ENCODE measurements around the gene NCK2.

Gene NCK2

GRCh38 chr2:105849431-105850179 is 104.9 kb downstream of the NCK2 start:
- no peak for DNase-seq (ENCODE audit: low spot score)

- DNase-seq (ENCODE audit: low spot score): no peak
Observed at GRCh38 chr2:105852066-105852465, 107.4 kb downstream of the NCK2 start.

- no peak for DNase-seq (ENCODE audit: low spot score)
Observed at GRCh38 chr2:105853354-105854088, 108.8 kb downstream of the NCK2 start.

- no peak for DNase-seq (ENCODE audit: low spot score)
Observed at GRCh38 chr2:105854972-105855371, 110.3 kb downstream of the NCK2 start.

GRCh38 chr2:105856581-105856980 is 111.9 kb downstream of the NCK2 start:
- no peak for DNase-seq (ENCODE audit: low spot score)

GRCh38 chr2:105857076-105857740 is 112.5 kb downstream of the NCK2 start:
- no peak for DNase-seq (ENCODE audit: low spot score)

- DNase-seq (ENCODE audit: low spot score): no peak
Observed at GRCh38 chr2:105858868-105859693, 114.4 kb downstream of the NCK2 start.

- no peak for DNase-seq (ENCODE audit: low spot score)
Observed at GRCh38 chr2:105859694-105859951, 114.9 kb downstream of the NCK2 start.

GRCh38 chr2:105860567-105860966 is 115.9 kb downstream of the NCK2 start:
- no peak for DNase-seq (ENCODE audit: low spot score)

GRCh38 chr2:105861200-105861599 is 116.5 kb downstream of the NCK2 start:
- no peak for DNase-seq (ENCODE audit: low spot score)

GRCh38 chr2:105862843-105863242 is 118.1 kb downstream of the NCK2 start:
- no peak for DNase-seq (ENCODE audit: low spot score)

GRCh38 chr2:105864262-105864661 is 119.5 kb downstream of the NCK2 start:
- no peak for DNase-seq (ENCODE audit: low spot score)

GRCh38 chr2:105865222-105865913 is 120.7 kb downstream of the NCK2 start:
- DNase-seq (ENCODE audit: low spot score): no peak

GRCh38 chr2:105866216-105867185 is 121.8 kb downstream of the NCK2 start:
- no peak for DNase-seq (ENCODE audit: low spot score)

- no peak for DNase-seq (ENCODE audit: low spot score)
Observed at GRCh38 chr2:105867587-105867986, 122.9 kb downstream of the NCK2 start.

GRCh38 chr2:105868060-105868459 is 123.3 kb downstream of the NCK2 start:
- DNase-seq (ENCODE audit: low spot score): no peak

GRCh38 chr2:105869341-105869740 is 124.6 kb downstream of the NCK2 start:
- DNase-seq (ENCODE audit: low spot score): no peak

- DNase-seq (ENCODE audit: low spot score): no peak
Observed at GRCh38 chr2:105870062-105870461, 125.3 kb downstream of the NCK2 start.

GRCh38 chr2:105870858-105871257 is 126.1 kb downstream of the NCK2 start:
- no peak for DNase-seq (ENCODE audit: low spot score)

GRCh38 chr2:105872142-105872728 is 127.5 kb downstream of the NCK2 start:
- no peak for DNase-seq (ENCODE audit: low spot score)
